ENCODE data around the gene CACNA1C. TPM values are rescaled to one million over a fixed set of nuclear protein-coding genes. Genes with fewer than 3 reads are reported as not detected.

Gene CACNA1C
- total RNA-seq, 1 donor from 2014 or later, result 15.6 TPM

- Histone ChIP-seq H3K27ac (no peak overlapping the region), H3K27me3 (no peaks in the 10 kb centered on the region), H3K4me1 (no peaks in the 10 kb centered on the region), H3K36me3 (peaks cover 9% of the 10 kb centered on the region), H3K9me3 (no peaks in the 10 kb centered on the region), H3K4me3 (no peak overlapping the region)
- DNase-seq, result peak; percentile 20
- no peak for ATAC-seq
- intact Hi-C loops (cut with DNase I), result no loop called here
- no peak for TF ChIP-seq CTCF (IDR thresholded peaks at IDR 0.05)
Observed at GRCh38 chr12:2596441-2596840, 543.7 kb downstream of the CACNA1C start.

- H3K4me3 ChIP-seq, result no peak overlapping the region
- H3K27ac ChIP-seq, result no peak overlapping the region
- no peaks in the 10 kb centered on the region for H3K27me3 ChIP-seq
- peaks cover 7% of the 10 kb centered on the region for H3K36me3 ChIP-seq
- no peak for ATAC-seq
- no peaks in the 10 kb centered on the region for H3K4me1 ChIP-seq
- no peak for TF ChIP-seq CTCF (IDR thresholded peaks at IDR 0.05)
- no peaks in the 10 kb centered on the region for H3K9me3 ChIP-seq
- no peak for DNase-seq
- intact Hi-C loops (cut with DNase I), result no loop called here
Observed at GRCh38 chr12:2605301-2605700, 552.5 kb downstream of the CACNA1C start.

- no peaks in the 10 kb centered on the region for H3K27me3 ChIP-seq
- DNase-seq (no peak), ATAC-seq (no peak)
- peaks cover 4% of the 10 kb centered on the region for H3K36me3 ChIP-seq
- intact Hi-C loops (cut with DNase I), result no loop called here
- TF ChIP-seq CTCF (IDR thresholded peaks at IDR 0.05), result no peak
- no peak overlapping the region for H3K4me3 ChIP-seq
- H3K27ac ChIP-seq, result no peak overlapping the region
- H3K9me3 ChIP-seq, result no peaks in the 10 kb centered on the region
- no peaks in the 10 kb centered on the region for H3K4me1 ChIP-seq
Observed at GRCh38 chr12:2606186-2606910, 553.6 kb downstream of the CACNA1C start.

GRCh38 chr12:2607881-2608607, 555.3 kb downstream of the CACNA1C start:
- Histone ChIP-seq H3K27me3 (no peaks in the 10 kb centered on the region), H3K4me1 (no peaks in the 10 kb centered on the region), H3K4me3 (no peak overlapping the region), H3K36me3 (peaks cover 4% of the 10 kb centered on the region), H3K9me3 (no peaks in the 10 kb centered on the region), H3K27ac (no peak overlapping the region)
- intact Hi-C loops (cut with DNase I), result no loop called here
- DNase-seq (no peak), ATAC-seq (no peak)
- TF ChIP-seq CTCF (IDR thresholded peaks at IDR 0.05), result no peak

- Histone ChIP-seq H3K27me3 (no peaks in the 10 kb centered on the region), H3K4me1 (no peaks in the 10 kb centered on the region), H3K4me3 (no peak overlapping the region), H3K9me3 (no peaks in the 10 kb centered on the region), H3K27ac (no peak overlapping the region), H3K36me3 (peaks cover 4% of the 10 kb centered on the region)
- no peak for TF ChIP-seq CTCF (IDR thresholded peaks at IDR 0.05)
- ATAC-seq (no peak), DNase-seq (no peak)
- intact Hi-C loops (cut with DNase I), result no loop called here
Observed at GRCh38 chr12:2608608-2608945, 555.8 kb downstream of the CACNA1C start.

Data from upper lobe of right lung (tissue), 1 donor.